ENCODE measurements around the gene APBB2. TPM values are rescaled to one million over a fixed set of nuclear protein-coding genes. Genes with fewer than 3 reads are reported as not detected.

APBB2 gene
- total and polyA plus RNA-seq, 2 of the 4 experiments (the other 2 are of a cell fraction), result 47.9 to 75.5 TPM

GRCh38 chr4:41140410-41140809 is 73.9 kb downstream of the APBB2 start:
- H3K4ac ChIP-seq (ENCODE audit: low read depth, low read length), result no peak overlapping the region
- H4K5ac ChIP-seq (ENCODE audit: low read depth, low read length), result no peak overlapping the region
- DNase-seq, result no peak
- intact Hi-C loops (cut with micrococcal nuclease) (loop anchor here (5.0 to 10.0 kb wide), 2 partner anchors 33 to 216 kb away; no protein-coding TSS in a partner anchor), dilution Hi-C loops (cut with HindIII; ENCODE audit: low sequenced_read_pairs, unreplicated experiment) (no loop called here), in situ Hi-C loops (cut with MboI; ENCODE audit: low sequenced_read_pairs) (no loop called here)
- peaks cover 34 to 51% of the 10 kb centered on the region in 2 experiments for H3K79me1 ChIP-seq (ENCODE audit: low read depth in 1 of 2, low read length in 2 of 2)
- no peak overlapping the region for H2AFZ ChIP-seq (replicated peaks; ENCODE audit: low read length, poor library complexity)
- 100% methylated on average over 3 of the region's 6 CpGs; no CpG with 5 or more reads in 1 of the 2 experiments for WGBS, 2 experiments (ENCODE audit: extremely low coverage in 2 of 2, insufficient read length in 1 of 2)
- H3K36me3 ChIP-seq (ENCODE audit: control insufficient read depth, insufficient read depth, low read length), result no peaks in the 10 kb centered on the region
- H3K4me3 ChIP-seq (ENCODE audit: insufficient read depth, low read depth, low read length), result no peak overlapping the region
- no peak overlapping the region for H3K14ac ChIP-seq (replicated peaks; ENCODE audit: low read depth, low read length)
- H2BK5ac ChIP-seq (ENCODE audit: low read depth, low read length, poor library complexity, severe bottlenecking), result no peak overlapping the region
- POLR2A ChIA-PET (ENCODE audit: unreplicated experiment), result no interaction called here
- H2BK120ac ChIP-seq (ENCODE audit: low read depth, low read length), result no peak overlapping the region
- H3K56ac ChIP-seq (ENCODE audit: extremely low read depth, insufficient read depth, low read length), result no peak overlapping the region
- H3K9me1 ChIP-seq (ENCODE audit: insufficient read depth, low read length), result peaks cover 17% of the 10 kb centered on the region
- no peak overlapping the region for H3K4me2 ChIP-seq (ENCODE audit: low read depth, low read length)
- H3K23ac ChIP-seq (ENCODE audit: low read depth, low read length), result no peak overlapping the region
- H4K8ac ChIP-seq (ENCODE audit: low read depth in 2 of 2, low read length in 2 of 2), result no peak overlapping the region
- no peak overlapping the region for H4K91ac ChIP-seq (ENCODE audit: insufficient read depth, low read depth, low read length)
- no peak for TF ChIP-seq CHD1 (IDR thresholded peaks at IDR 0.05; ENCODE audit: low read depth, low read length)
- no peak for ATAC-seq (ENCODE audit: low read depth)
- no peak overlapping the region for H2BK15ac ChIP-seq (ENCODE audit: low read depth, low read length)
- no peak overlapping the region for H3K18ac ChIP-seq (ENCODE audit: low read depth, low read length)
- H3K27me3 ChIP-seq (ENCODE audit: control insufficient read depth, insufficient read depth, low read length), result no peaks in the 10 kb centered on the region
- H4K20me1 ChIP-seq (ENCODE audit: insufficient read depth, low read length), result no peaks in the 10 kb centered on the region
- H3K9ac ChIP-seq (ENCODE audit: low read depth, low read length), result no peak overlapping the region
- no peak overlapping the region for H3K27ac ChIP-seq (ENCODE audit: insufficient read depth, low read length)
- peaks cover 24% of the 10 kb centered on the region for H3K4me1 ChIP-seq (ENCODE audit: control insufficient read depth, insufficient read depth, low read length)
- CTCF ChIA-PET, result no interaction called here
- H2AK9ac ChIP-seq (replicated peaks; ENCODE audit: low read depth, low read length, poor library complexity), result no peak overlapping the region
- H2BK20ac ChIP-seq (ENCODE audit: low read depth, low read length), result no peak overlapping the region
- no peak overlapping the region for H2AK5ac ChIP-seq (ENCODE audit: low read depth, low read length)
- no peaks in the 10 kb centered on the region for H3K9me3 ChIP-seq (ENCODE audit: control insufficient read depth, insufficient read depth, low read length)
- BruUV-seq (replicated peaks), result no TSS peak

All from IMR-90 (cell line).